Activated naive CD4-positive, alpha-beta T cell treated with anti-CD3 and anti-CD28 coated beads, Interleukin-2, amount 50 U/mL, for 72 hours (primary cell): Measurements from ENCODE around the gene NRK. TPM values are rescaled to one million over a fixed set of nuclear protein-coding genes. Genes with fewer than 3 reads are reported as not detected.
"Not testable (repeated sequence)": the region's sequence is repeated elsewhere in the genome, so short reads cannot be mapped to it uniquely, and the experiment has no call there.

ENCODE experiments used
- ATAC-seq, 2 donors: fragments of 150-1000 bp; cut with Tn5 transposase; 2 replicates each; pipeline ENCODE4 v1.10.0; 2021; ENCODE audit warnings: mild to moderate bottlenecking in 2 of 2, moderate library complexity in 2 of 2
- DNase-seq, 2 donors: peaks; one replicate each; pipeline ENCODE4 v3.0.0; 2021 to 2022; ENCODE audit warnings: low spot score in 2 of 2
- H3K27ac Mint-ChIP-seq, 2 donors: one replicate each; pipeline ENCODE4 v1.8.0; 2022; ENCODE audit warnings: mild to moderate bottlenecking in 2 of 2, mixed read lengths in 2 of 2
- H3K36me3 Mint-ChIP-seq, 2 donors: one replicate each; pipeline ENCODE4 v1.8.0; 2022; ENCODE audit warnings: mixed read lengths in 2 of 2
- H3K9me3 Mint-ChIP-seq, 2 donors: one replicate each; pipeline ENCODE4 v1.8.0; 2022; ENCODE audit warnings: mixed read lengths in 2 of 2
- total RNA-seq, 2 donors: library from RNA; stranded (reverse); gene quantifications; one replicate each; pipeline ENCODE4 v1.2.3, GENCODE V29; 2022

The NRK gene
- total RNA-seq, 2 donors from 2014 or later, result not detected

GRCh38 chrX:105988487-105988886 lies 166.1 kb downstream of the NRK start:
- H3K9me3 Mint-ChIP-seq, result peaks cover 13 to 14% of the 10 kb centered on the region in 2 donors
- not testable (repeated sequence) for ATAC-seq, H3K27ac Mint-ChIP-seq, DNase-seq, H3K36me3 Mint-ChIP-seq

DNA sequence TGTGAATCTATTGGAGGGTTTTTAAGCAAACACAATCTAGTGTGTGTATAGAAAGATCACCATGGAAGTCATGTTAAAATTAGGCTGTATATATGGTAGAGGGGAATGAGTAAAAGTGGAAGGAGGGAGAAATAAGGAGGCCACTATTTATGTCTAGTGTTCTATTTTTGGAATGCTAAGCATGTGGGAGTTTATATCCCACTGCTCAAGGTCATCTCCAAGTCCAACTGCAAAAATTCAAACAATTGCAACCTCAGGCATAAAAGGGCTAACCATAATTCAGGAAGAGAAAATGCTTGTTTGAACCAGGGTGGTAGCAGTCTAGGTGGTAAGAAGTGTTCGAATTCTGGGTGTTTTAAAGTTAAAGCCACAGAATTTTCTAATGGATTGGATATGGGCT lies 177.0 kb downstream of the NRK start:
- no peaks in the 10 kb centered on the region for H3K9me3 Mint-ChIP-seq
- DNase-seq (no peak), ATAC-seq (no peak)
- H3K36me3 Mint-ChIP-seq, result no peaks in the 10 kb centered on the region
- H3K27ac Mint-ChIP-seq, result no peak overlapping the region

- no peaks in the 10 kb centered on the region for H3K36me3 Mint-ChIP-seq
- DNase-seq (no peak), ATAC-seq (no peak)
- no peaks in the 10 kb centered on the region for H3K9me3 Mint-ChIP-seq
- no peak overlapping the region for H3K27ac Mint-ChIP-seq
Observed at GRCh38 chrX:106000203-106000602, 177.9 kb downstream of the NRK start.

- DNase-seq, ATAC-seq, H3K27ac Mint-ChIP-seq, H3K36me3 Mint-ChIP-seq, H3K9me3 Mint-ChIP-seq: not testable (repeated sequence)
Observed at GRCh38 chrX:106000609-106001008, 178.3 kb downstream of the NRK start.

DNA sequence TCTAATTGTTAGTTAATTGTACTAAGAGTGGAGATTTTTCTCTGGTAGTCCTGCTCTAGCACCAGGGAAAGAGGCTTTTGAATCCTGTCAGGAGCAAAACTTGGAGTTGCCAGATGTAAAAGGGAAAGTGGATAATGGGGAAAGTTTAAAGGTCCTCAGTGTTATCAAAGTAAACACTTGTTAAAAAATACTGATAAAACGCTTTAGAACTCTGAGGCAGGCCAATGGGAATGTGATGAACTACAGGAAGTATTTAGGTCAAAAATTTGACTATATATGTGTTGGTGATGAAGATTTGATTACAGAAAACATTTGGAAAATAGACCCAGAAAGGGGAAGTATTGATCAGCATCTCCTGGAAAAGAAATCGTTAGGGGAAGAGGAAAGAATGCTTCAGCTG lies 183.3 kb downstream of the NRK start:
- H3K36me3 Mint-ChIP-seq, result no peaks in the 10 kb centered on the region
- peaks cover 0 to 4% of the 10 kb centered on the region in 2 donors for H3K9me3 Mint-ChIP-seq
- H3K27ac Mint-ChIP-seq, result no peak overlapping the region
- DNase-seq, result no peak
- no peak for ATAC-seq

DNA sequence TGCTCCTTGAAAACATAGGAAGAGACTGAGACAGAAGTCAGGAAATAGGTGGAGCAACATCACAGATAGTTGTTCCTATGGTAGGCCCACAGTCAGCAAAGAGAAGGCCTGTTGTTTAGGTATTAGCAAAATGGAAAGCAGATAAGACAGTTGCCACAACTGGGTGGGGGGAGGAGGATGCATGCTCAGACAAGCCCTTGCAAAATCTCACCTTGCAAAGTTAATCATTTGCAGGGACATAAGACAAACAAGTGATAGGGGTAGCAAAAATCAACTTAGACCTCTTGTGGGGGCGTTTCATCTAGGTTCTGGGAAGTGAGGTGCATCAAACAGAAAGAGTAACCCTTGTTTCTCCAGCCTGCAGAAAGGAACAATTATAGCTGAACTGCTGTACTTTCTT lies 185.5 kb downstream of the NRK start:
- peaks cover 0 to 4% of the 10 kb centered on the region in 2 donors for H3K9me3 Mint-ChIP-seq
- no peak for DNase-seq
- ATAC-seq, result no peak
- H3K36me3 Mint-ChIP-seq, result no peaks in the 10 kb centered on the region
- no peak overlapping the region for H3K27ac Mint-ChIP-seq

Other genes starting within 250 kb of the NRK start
- gene SERPINA7, start 216.2 kb downstream of the NRK start, total RNA-seq, result not detected